GM12874 (cell line): ENCODE results near the gene ANKRD36C.
A peak's percentile ranks its signal among the peaks of the same experiment; 100 is the strongest.
"Not testable (repeated sequence)": the region's sequence is repeated elsewhere in the genome, so short reads cannot be mapped to it uniquely, and the experiment has no call there.

Source experiments
- CTCF ChIP-seq: IDR thresholded peaks from 2 replicates; pipeline ENCODE4 v1.5.1; 2011; ENCODE audit warnings: low read depth, mild to moderate bottlenecking, control low read depth, low read length, moderate library complexity; ENCODE audit not compliant: insufficient read depth

ANKRD36C gene

DNA sequence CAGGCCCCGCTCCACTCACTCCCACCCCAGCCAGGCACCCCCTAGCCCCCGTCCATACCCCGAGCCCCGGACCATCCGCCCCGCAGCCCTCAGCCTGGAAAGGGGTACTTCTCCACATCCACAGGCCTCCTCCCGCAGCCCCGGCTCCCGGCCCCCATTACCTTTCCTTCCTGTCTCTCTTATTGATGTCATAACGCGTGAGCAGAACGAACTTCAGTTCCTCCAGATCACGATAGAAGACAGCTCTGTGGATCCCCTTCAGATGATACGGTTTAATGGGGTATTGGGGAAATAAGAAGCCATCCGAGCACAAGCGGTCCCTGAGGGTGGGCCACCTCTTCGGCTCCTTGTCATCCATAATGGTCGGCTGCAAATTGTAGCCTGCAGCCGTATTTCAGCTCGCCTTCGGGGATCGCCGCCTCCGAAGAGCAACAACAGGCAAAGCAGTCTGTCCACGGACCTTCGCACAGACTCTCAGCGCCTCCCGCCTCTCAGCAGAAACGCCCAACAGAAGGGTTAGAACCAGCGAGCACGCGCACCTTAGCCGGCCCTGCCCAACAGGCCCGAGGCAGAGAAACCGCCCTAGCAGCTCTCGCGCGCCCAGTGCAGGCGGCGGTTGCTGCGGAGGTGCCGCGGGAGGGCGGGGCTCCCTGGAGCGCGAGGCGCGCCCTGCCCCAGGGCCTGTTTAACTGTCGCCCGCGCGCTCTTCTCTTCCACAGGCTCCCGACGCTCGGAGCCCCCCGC is at the start of gene ANKRD36C:
Gene ANKRD36C, minus strand, starts transcription at position 474 of the 744 bp plus-strand sequence. Its CDS starts 116 bp downstream, at position 358.
- not testable (repeated sequence) for TF ChIP-seq CTCF

DNA sequence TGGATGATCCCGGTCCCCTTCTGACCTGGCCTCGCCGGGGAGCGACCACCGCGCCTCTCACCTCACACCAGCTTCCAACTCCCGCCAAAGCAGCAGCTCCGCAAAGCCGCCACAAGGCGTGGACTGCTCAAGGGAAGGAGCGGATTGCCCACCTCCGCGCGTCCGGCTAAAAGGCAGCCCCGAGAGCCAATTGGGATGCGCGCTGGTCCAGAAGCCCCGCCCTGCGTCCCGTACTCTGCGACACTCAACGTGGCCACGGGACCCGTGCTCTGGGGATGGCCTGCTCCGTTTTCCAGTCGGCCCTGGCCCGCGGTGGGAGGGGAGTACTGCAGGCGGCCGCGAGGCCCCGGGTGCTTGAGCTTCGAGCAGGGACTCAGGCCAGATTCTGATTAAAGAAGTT is 43.2 kb upstream of the ANKRD36C start, which contains the start of gene GPAT2:
Gene GPAT2, minus strand, starts transcription at position 125 of the 400 bp plus-strand sequence. CDS start 2,557 bp downstream, outside the sequence.
- TF ChIP-seq CTCF: not testable (repeated sequence)

GRCh38 chr2:96025194-96025492 is 33.5 kb upstream of the ANKRD36C start:
- no peak for TF ChIP-seq CTCF

DNA sequence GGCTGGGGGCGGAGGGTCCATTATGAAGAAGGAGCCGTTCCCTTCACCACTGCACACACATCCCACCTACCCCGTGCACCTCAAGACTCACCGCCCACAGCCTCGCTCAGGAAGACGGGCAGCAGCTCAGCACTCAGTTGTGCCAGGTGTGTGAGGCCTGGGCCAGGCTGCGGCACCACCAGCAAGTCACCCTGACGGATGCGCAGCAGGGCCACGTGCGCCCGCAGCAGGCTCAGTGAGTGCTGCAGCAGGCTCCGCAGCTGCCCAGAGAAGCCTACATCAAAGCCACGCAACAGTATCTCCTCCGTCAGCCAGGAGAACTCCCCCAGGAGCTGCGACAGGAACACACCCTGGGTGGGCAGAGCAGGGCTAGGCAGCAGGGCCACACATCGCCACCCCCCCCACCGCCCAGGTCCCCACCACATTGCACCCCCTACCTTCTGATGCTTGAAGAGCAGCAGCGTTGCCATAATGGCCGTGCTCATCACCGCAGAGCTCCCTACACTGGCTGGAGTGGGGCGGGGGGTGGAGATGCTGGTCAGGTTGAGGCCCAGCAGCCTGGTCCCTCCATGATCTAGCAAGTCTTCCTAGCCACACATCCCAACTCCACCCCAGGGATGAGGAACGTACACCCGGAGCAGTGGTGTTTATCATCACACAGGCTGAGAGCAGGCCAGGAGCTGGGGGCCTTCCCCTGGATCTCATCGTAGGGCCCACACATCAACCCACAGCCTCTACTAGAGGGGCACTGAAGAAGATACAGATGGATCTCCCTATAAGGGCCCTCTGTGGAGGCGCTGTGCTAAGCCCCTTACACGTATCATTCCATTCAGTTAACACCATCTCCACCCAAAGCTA is 32.9 kb upstream of the ANKRD36C start:
- TF ChIP-seq CTCF: no peak

DNA sequence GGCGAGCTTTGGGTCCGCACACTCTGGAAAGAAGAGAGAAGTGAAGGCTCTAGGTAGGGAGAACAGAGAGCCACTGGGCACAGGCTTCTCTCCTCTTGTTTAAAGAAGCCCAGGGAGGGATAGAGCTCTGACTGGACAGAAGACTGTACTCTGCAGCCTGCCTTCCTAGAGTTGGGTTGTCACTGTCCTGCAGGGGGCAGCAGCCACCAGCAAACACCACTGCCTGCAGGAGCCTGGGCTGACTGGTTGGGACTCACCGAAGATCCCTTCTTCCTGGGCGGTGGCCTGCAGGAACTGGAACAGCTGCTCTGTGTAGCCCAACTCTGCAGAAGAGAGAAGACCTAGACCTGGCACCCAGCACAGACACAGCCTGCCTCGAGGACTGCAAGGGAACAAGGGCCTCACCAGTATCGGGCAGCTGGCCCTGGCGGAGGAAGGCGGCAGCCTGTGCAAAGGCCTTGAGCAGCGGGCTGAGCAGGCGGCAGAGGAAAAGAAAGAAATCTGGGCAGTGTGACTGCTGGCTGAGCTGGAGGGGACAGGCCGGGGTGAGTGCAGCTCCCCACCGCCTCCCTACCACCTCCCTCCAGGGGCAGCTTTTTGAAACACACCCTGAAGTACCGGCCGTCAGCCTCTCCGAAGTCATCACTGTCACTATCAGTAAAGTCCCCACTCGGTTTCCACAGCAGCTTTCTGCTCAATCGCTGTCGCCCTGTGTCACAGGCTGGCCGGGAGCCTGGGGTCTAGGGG is 31.2 kb upstream of the ANKRD36C start:
- peak; percentile 80 for TF ChIP-seq CTCF

- peak; percentile 32; the same call in 1 of the 2 replicates for TF ChIP-seq CTCF
Measured at GRCh38 chr2:96011129-96011455, 19.5 kb upstream of the ANKRD36C start.
